HG03066 (cell line): ENCODE measurements around the gene GRK2.
"Not testable (repeated sequence)": the region's sequence is repeated elsewhere in the genome, so short reads cannot be mapped to it uniquely, and the experiment has no call there.

Experiments
- ATAC-seq: cut with Tn5 transposase; IDR thresholded peaks from one replicate; pipeline ENCODE4 v1.9.1; 2021; ENCODE audit warnings: low read depth; ENCODE audit not compliant: unreplicated experiment

GRK2 gene

DNA sequence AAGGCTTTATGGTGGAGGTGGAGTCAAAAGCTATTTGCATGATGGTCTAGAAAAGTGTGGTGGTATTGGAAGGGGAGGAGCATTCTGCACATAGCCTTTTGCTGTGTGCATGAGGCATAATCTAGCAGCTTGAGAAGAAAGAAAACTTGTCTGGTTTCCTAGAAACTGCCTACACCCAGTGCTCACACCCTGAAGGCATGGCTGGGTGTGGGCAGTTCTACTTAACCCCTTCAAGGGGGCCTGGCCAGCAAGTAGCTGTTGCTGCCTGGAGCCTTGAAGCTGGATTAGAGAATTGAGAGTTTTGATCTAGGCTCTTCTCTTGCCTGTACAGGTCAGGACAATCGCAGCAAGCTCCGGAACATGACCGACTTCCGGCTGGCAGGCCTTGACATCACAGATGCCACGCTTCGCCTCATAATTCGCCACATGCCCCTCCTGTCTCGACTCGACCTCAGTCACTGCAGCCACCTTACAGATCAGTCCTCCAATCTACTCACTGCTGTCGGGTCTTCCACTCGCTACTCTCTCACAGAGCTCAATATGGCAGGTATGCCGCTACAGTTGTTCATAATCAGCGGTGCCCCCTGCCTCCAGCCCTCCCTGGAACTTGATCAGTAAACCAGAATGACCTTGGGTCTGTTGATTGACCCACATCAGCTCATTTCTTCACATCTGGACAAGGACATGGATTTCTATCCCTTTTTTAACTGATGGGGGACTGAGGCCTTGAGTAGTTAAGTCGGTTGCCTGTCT lies 12.2 kb upstream of the GRK2 start:
- no peak for ATAC-seq

DNA sequence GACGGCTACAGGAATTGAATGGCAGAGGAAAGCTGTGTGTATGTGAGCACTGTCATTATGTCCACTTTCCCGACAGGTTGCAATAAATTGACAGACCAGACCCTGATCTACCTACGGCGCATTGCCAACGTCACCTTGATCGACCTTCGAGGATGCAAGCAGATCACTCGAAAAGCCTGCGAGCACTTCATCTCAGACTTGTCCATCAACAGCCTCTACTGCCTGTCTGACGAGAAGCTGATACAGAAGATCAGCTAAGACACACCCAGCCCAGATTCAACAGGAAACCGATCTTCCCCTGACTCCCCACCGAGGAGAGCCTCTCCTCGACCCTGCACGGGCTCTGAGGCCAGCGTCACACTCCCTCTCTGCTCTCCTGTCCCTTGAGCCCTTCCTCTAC lies 11.5 kb upstream of the GRK2 start:
- ATAC-seq, result no peak

DNA sequence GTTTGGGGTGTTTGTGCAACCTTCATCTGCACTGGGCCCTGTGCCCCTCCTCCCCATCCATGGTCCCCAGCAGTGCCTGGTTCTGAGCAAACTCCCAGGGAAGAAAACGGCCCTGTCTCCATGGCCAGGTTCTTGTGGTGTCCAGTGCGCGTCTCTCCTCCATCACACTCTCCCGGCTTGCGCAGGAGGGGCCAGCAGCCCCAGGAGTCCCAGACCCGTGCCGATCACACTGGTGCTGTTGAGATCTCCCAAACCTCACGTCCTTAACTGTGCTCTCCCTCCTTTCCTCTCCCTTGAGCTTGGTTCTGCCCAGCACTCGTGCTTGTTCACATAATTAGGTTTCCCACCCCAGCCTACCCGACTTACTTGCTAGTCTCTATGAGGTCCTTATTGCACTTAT lies 10.9 kb upstream of the GRK2 start:
- ATAC-seq, result no peak

DNA sequence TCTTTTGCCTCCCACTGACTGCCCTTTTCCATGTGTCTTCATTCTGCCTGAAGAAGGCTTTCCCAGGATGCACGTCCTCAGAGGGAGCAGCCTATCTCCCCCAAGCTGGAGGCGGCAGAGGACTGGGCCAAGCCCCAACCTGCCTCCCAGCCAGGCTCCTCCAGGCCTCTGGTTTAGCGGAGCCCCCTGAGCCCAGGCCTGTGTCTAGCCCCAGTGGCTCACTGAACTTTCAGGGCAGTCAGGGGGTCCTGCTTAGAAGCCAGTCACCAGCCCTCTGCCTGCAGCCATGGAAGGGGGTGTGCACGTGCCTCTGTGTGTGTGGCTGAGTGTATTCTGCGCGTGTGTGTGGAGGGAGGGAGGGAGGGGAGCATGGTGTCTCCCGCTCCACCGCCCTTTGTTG lies 10.4 kb upstream of the GRK2 start:
- ATAC-seq, result no peak

DNA sequence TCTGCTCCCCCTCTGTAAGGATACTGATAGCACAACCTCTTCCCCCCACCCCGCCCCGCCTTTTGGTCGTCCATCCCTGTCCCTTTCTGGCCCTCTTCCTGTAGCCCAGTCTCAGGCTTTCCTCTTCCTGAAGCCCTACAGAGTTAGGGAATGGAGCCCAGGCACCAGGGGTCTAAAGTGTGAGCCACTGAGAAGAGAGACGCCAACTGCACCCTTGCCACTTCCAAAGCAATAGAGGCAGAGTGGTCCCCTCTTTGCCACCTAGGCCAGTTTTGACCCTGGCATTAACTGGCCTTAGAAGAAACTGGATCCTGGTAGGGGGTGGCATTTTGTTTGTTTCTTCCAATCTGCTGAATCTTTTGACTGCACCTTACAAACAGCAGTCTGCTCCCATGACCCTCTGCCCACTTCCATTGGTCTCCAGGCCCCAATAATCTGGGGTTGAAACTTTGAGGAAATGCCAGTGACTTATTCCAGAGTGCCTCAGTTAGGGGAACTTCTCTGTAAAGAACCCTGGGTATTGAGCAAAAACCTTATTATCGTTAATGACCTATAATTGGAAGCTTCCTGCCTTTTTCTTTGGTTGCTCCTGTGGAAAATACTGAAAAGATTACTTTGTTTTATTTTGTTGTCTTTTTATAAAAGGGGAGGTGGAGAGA lies 9.7 kb upstream of the GRK2 start:
- no peak for ATAC-seq

DNA sequence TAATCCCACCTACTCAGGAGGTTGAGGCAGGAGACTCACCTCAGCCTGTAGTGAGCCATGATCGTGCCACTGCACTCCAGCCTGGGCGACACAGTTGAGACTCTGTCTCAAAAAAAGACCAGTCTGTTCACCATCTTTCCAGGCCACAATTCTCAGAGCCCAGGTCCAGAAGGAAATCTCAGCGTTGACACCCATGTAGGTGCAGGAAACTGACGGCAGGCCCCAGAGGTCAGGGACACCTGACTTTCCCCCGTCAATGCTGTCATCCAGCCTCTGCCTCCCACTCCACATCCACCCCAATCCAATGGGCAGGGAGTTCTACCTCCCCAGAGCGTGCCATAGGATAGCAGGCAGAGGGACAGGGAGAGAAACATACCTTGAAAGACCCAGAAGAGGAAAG lies 5.9 kb upstream of the GRK2 start:
- no peak for ATAC-seq

DNA sequence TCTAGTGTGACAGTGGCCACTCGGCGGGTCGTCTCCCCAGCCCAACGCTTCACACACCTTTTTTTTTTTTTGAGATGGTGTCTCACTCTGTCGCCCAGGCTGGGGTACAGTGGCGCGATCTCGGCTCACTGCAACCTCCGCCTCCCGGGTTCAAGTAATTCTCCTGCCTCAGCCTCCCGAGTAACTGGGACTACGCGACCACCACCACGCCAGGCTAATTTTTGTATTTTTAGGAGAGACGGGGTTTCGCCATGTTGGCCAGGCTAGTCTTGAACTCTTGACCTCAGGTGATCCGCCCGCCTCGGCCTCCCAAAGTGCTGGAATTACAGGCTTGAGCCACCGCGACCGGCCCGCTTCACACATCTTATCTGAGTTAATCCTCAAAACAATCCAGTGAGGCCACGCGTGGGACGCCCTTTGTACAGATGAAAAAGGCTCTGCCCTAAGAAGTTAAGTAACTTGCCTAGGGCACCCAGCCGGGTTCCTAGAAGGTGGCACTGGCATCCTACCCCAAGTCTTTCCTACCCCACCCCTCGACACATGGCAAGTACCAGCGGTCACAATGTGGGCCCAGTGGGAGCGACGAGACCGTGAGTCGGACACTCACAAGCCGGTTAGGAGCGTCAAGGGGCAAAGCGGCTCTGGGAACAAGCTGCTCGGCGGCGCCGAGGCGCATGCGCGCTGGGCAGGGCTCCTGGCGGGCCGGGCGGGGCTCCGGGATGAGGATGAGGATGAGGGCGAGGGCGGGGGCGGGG lies 5.2 kb upstream of the GRK2 start:
- ATAC-seq, result not testable (repeated sequence)

DNA sequence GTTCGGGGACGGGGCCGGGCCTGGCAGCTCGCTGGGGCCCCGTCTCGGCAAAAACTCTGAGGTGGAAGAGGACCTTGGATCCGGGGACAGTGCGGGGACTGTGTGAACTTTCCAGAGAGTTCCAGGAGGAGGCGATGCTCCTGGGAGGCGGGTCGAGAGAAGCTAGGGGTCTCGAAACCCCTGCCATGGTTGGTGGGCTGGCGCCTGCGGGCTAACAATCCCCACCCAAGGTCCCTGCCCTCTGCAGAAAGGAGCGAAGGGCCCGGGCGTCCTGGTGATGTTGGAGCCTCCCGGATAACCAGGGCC lies 4.7 kb upstream of the GRK2 start:
- ATAC-seq, result no peak

DNA sequence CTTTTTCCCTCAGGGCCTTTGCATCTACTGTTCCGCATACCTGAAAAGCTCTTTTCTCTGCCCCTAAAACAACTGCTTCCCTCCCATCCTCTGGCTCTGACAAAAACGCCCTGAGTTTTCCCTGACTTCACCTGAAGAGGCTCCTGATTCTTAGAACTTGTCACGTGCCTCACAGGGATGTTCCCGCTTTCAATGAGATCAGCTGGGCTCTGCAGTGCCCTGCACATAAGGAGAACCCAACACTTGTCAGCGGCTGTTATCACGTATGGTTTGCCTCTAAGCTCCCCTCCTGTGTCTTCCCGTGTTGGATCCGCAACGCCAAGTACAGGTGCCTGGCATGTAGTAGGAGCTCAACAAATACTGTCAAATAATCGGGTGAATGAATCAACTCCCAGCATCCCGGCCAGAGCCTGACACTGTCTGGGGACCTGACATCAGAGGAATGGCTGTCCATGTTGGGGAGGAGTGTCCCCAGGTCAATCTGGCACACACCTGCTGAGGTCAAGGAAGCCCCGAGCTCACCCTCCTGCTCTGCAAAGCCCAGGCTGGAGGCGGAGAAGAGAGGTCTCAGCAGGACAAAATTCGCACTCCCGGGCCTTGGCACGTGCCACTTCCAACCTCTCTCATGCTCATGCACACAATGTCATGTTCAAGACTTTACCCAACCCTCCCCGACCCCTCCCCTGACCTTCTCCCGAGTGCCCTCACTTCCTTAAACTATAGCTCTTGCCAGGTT lies 4.2 kb upstream of the GRK2 start:
- no peak for ATAC-seq

DNA sequence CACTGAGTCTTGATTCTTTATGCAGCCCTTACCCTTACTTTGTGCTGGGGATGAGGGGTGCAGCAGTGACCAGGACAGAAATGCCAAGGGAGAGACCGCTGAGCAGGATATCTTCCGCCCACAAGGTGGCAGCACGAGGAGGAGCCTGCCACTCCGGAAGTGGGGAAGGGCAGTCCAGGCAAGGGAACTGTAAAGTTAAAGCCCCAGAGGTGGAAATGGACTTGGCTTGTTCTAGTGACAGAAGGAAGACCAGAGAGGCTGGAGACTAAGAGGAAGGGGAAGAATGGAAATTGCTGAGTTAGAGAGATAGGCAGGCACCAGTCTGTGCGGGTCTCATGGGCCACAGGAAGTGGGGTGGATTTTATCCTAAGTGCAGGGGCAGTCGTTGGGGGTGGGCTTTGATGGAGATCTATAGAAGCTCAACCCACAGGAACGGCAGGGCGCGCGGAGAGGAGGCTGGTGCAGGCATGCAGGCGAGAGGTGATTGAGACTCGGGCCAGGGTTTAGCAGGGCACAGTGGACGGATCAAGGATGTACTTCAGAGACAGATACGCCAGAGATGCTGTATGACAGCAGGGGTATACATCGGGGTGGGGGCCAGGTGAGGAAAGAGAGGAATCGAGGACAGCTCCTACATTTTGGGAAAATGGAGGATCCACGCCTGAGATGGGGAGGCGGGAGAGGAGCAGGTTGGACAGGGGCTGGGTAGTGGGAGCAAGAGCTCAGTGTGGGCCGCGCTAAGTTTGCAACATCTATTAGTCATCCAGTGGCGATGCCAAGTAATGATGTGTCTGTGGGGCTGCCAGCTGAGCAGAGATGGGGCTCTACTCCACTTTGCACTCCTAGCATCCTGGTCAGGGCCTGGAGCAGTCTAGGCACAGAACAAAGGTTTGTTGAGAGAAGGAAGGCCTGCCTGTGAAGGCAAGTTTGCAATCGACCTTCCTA lies 3.3 kb upstream of the GRK2 start:
- no peak for ATAC-seq

DNA sequence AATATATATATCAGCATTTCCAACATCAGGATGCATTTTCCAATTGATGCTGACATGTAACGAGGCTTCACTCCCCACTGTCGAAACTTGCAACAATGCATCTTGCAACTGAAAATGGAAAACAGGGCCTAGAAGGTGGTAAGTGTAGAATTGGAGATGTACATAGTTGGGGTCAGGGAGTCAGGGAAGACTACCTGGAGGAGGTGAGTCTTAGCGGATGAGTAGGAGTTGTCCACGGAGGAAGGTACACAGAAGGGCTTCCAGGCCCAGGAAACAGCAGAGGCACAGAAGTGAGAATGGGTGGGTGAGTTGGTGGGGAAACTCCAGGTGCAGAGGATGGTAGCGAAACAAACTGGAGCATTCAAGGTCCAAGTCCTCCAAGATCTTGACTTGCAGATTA lies 2.0 kb upstream of the GRK2 start:
- ATAC-seq, result no peak

DNA sequence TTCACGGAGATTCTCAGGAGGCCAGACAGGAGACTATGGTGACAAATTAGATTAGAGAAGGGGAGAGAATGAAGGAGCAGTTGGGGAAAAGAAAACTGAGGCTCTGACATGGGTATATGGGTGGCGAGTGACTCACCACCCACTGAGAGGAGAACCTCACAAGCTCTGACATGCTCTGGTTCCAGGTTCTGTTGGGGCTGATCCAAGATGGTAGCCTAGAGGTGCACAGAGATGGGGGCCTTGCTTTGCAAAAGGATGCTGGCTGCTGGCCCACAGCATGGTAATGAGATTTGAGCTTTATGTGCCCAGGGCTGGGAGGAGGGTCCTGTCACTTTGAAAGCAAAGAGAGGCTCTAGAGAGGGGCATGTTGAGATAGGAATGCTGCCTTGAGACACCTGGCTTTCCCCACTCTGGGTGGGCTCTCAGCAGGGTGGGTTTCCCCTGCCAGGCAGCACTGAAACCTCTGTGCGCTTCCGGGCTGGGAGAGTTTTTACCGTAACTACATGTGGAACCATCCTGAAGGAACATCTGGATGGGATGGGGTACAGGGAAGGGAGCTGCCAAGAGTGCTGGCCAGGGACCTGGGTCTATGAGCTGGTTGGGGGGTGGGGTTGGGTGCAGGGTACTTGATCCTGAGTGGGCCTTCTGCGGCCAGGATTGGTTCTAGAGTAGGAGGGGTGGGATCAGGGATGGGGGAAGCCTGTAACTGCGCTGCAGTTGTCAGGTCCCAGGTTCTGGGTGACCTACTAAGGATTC lies 1.2 kb upstream of the GRK2 start:
- no peak for ATAC-seq

DNA sequence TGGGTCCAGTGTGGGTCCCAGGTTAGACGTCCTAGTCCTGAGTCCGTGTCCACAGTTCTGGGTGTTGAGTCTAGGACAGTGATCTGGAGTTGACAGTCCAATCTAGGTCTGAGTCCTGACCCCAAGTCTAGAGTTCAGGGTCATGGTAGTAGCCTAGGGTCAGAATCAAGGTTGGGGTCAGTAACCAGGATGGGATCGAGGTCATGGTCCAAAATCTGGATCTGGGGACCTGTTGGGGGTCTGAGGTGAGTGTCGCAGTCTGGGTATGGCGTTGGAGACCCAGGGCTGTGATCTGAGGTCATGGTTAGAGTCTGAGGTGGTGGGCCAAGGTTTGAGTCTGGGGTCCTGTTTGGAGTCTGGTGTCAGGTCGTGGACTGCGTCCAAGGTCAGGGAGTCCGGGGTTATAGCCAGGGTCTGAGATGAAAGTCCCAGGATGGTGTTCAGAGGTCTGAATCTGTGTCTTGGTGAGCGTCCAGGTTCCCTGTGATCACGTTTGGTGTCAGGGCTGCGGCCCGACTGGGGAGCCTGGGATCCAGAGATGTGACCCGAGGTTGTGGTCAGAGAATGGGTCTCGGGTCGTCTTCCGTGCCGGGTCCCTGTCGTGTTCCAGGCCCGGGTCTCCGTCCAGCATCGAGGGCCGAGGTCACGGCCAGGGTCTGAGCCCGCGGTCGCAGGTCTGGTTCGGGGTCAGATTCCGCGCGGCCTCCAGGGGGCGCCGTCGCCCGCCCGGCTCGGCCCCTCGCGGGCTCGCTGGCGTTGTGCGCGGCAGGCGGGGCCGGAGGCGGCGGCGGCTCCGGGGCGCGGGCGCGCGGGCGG lies 432 bp upstream of the GRK2 start:
- ATAC-seq, result no peak

DNA sequence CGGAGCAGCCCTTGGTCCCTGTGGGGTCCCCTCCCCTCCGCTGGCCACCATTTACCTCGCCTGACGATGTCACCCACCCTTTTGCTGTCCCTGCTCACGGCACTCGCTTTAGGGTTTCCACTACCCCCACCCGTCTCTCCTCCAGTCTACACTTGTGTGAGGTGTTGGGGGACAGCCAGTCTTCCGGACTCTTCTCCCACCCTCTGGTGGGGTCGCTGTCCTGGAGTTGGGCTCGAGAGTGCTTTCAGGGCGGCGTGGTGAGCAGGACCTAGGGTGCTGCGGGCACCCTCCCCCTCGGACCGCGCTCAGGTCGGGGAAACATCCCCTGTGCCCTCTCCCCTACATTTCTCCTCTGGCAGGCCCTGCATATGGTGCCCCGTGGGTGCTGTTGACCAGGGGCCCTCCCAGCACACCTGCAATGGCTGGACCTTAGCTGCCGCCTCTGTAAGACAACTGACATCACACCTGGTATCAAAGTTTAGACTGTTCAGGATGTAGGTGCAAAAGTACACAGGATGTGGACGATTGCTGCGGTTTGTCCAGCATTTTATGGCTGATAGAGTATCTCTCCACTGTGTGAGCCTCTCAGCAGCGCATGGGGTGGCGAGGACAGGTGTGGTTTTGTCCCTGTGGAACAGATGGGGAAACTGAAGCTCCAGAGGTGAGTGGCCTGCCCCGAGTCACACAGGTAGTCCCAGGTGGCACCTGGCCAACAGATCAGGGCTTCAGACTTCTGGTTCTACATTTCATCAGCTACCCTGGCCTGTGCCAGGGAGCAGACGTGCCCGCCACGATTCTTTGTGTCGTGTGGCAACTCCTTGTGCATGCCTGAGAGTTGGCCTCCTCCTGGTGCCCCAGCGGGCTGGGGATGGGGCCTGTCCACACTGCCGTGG lies 1.2 kb downstream of the GRK2 start:
- ATAC-seq, result no peak

DNA sequence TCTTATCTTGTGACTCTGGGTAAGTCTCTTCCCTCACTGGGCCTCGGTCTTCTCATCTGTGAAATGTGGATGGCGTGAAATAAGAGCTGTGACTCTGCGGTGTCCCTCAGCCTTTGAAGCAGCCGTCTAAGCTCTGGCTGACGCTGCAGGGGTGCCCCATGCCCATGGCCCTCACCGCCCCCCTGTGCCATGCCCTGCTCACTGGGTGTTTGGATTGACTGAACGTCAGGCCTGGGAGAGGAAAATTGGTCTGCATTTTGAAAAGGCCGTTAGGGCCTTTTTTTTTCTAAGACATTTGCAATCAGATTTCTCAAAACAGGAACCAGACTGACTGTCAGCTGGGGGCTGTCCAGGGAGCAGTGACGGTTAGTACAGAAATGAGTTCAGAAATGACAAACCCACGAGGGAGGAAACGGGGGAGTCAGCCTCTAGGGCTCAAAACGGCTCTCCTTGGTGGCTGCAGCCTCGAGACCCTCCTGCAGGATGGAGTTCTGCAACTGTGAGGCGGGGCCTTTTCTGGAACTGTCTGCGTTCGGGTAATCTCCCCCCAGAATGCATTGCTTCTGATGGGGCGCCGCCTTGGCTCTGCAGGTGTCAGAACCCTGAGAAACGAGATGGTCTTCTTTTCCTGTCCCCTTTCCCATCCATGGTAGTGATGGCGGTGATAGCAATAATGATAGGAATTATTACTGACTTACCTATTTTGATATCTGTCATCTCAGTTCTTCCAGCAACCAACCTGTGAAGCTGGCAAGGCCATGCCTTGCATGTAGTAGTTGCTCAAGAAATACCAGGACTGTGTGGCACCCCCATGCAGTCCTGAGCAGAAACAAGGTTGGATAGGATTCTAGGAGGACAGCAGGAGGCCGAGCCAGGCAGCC lies 2.0 kb downstream of the GRK2 start:
- no peak for ATAC-seq

DNA sequence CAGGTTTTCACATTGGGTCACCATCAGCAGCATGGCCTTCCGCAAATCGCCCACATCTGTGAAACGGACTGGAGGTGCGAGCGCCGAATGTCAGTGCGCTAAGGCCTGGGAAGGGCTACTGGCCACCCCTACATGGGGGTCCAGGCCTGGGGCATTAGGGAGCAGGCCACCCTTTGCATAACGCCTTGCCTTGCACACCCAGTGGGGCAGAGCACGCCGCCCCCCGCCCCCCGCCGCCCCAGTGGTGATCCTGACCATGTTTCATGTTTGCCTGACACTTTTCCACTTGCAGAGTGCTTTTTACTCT lies 2.6 kb downstream of the GRK2 start:
- ATAC-seq, result no peak
